ENCODE data around the gene C19orf38. TPM values are rescaled to one million over a fixed set of nuclear protein-coding genes. Genes with fewer than 3 reads are reported as not detected.

The C19orf38 gene
- total and polyA plus RNA-seq, 9 of the 15 experiments (the other 6 are each of a cell fraction or from before 2014, with no cell fraction given), result 0.14 to 0.18 TPM; not detected in 7

DNA sequence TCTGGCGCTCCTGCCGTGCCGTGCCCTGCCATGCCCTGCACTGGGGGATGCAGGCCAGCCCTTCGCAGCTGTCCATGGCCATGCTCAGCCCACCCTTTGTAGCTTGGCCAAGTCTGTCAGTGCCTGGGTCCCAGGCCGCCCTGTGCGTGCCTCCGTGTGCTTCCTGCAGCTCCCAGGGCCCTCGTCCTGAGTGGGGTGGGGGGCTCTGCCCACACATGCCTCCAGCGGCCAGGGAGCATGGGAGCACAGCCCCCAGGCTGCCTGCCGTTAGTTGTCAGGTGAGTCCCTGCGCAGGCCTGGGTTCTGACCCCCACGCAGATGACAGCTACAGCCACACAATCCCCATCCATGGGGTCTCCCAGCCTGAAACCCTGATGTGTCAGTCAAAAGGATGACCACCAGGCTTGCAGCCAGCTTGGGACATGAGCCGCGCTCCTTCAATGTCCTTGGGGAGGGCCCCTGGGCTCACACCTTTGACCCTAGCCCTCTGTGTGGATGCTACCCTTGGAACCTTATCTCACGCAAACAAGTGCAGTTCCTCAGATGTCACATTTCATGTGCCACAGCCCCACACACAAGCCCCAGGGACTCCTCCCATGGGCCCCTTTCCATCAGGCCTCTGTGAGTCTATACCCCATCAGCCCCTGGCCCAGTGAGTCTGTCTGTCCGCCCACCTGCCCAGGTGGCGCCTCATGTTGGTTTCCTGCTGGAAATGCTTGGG is 36.7 kb upstream of the C19orf38 start (continued):
- TF ChIP-seq, protein P1, sequence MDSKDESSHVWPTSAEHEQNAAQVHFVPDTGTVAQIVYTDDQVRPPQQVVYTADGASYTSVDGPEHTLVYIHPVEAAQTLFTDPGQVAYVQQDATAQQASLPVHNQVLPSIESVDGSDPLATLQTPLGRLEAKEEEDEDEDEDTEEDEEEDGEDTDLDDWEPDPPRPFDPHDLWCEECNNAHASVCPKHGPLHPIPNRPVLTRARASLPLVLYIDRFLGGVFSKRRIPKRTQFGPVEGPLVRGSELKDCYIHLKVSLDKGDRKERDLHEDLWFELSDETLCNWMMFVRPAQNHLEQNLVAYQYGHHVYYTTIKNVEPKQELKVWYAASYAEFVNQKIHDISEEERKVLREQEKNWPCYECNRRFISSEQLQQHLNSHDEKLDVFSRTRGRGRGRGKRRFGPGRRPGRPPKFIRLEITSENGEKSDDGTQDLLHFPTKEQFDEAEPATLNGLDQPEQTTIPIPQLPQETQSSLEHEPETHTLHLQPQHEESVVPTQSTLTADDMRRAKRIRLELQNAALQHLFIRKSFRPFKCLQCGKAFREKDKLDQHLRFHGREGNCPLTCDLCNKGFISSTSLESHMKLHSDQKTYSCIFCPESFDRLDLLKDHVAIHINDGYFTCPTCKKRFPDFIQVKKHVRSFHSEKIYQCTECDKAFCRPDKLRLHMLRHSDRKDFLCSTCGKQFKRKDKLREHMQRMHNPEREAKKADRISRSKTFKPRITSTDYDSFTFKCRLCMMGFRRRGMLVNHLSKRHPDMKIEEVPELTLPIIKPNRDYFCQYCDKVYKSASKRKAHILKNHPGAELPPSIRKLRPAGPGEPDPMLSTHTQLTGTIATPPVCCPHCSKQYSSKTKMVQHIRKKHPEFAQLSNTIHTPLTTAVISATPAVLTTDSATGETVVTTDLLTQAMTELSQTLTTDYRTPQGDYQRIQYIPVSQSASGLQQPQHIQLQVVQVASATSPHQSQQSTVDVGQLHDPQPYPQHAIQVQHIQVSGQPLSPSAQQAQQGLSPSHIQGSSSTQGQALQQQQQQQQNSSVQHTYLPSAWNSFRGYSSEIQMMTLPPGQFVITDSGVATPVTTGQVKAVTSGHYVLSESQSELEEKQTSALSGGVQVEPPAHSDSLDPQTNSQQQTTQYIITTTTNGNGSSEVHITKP (IDR thresholded peaks at IDR 0.05; ENCODE audit: partially characterized antibody), result no peak
- TF ChIP-seq HEY1 (CRISPR knock-in tag; IDR thresholded peaks at IDR 0.05; ENCODE audit: borderline replicate concordance) (no peak), NCOA6 (IDR thresholded peaks at IDR 0.05) (no peak), MEIS2 (IDR thresholded peaks at IDR 0.05; ENCODE audit: partially characterized antibody) (no peak), NCOA4 (IDR thresholded peaks at IDR 0.05; ENCODE audit: partially characterized antibody) (no peak), ASH1L (IDR thresholded peaks at IDR 0.05; ENCODE audit: borderline replicate concordance, low read depth, partially characterized antibody) (no peak), CBFA2T3 (IDR thresholded peaks at IDR 0.05) (peak; percentile 83), CCNT2 (IDR thresholded peaks at IDR 0.05; ENCODE audit: borderline replicate concordance, extremely low read depth, insufficient read length, low read depth, low read length) (no peak), CBFA2T2 (conservative IDR thresholded peaks at IDR 0.05) (peak; percentile 68), CHD2 (IDR thresholded peaks at IDR 0.05; ENCODE audit: low read depth, low read length) (no peak), RBM39 (optimal IDR thresholded peaks at IDR 0.05; ENCODE audit: low read depth, low read length) (no peak), BHLHE40 (IDR thresholded peaks at IDR 0.05; ENCODE audit: low read length) (peak; percentile 36; the same call in 1 of the 2 replicates), RBM22 (IDR thresholded peaks at IDR 0.05; ENCODE audit: low read depth, low read length, poor library complexity, severe bottlenecking) (peak; percentile 91), RCOR1 (IDR thresholded peaks at IDR 0.05; ENCODE audit: borderline replicate concordance in 1 of 2, low read depth in 2 of 2, low read length in 2 of 2) (peak in 1 of 2 experiments; percentile 76; a peak in 2 of 4 replicates), ZNF445 (CRISPR knock-in tag; IDR thresholded peaks at IDR 0.05; ENCODE audit: low read depth) (no peak), TAL1 (IDR thresholded peaks at IDR 0.05) (peak; percentile 59; the same call in 1 of the 2 replicates), ZNF431 (CRISPR knock-in tag; IDR thresholded peaks at IDR 0.05) (no peak), GATA2 (CRISPR knock-in tag; IDR thresholded peaks at IDR 0.05) (no peak), SUPT5H (IDR thresholded peaks at IDR 0.05) (no peak), PHB (CRISPR knock-in tag; IDR thresholded peaks at IDR 0.05) (no peak), CBX5 (IDR thresholded peaks at IDR 0.05; ENCODE audit: borderline replicate concordance, low read depth) (no peak), ZEB2 (IDR thresholded peaks at IDR 0.05) (no peak)
- TF ChIP-seq, protein P2, sequence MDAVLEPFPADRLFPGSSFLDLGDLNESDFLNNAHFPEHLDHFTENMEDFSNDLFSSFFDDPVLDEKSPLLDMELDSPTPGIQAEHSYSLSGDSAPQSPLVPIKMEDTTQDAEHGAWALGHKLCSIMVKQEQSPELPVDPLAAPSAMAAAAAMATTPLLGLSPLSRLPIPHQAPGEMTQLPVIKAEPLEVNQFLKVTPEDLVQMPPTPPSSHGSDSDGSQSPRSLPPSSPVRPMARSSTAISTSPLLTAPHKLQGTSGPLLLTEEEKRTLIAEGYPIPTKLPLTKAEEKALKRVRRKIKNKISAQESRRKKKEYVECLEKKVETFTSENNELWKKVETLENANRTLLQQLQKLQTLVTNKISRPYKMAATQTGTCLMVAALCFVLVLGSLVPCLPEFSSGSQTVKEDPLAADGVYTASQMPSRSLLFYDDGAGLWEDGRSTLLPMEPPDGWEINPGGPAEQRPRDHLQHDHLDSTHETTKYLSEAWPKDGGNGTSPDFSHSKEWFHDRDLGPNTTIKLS (IDR thresholded peaks at IDR 0.05; ENCODE audit: borderline replicate concordance, low read depth), result no peak
- TF ChIP-seq, protein P3, sequence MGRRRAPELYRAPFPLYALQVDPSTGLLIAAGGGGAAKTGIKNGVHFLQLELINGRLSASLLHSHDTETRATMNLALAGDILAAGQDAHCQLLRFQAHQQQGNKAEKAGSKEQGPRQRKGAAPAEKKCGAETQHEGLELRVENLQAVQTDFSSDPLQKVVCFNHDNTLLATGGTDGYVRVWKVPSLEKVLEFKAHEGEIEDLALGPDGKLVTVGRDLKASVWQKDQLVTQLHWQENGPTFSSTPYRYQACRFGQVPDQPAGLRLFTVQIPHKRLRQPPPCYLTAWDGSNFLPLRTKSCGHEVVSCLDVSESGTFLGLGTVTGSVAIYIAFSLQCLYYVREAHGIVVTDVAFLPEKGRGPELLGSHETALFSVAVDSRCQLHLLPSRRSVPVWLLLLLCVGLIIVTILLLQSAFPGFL (CRISPR knock-in tag; IDR thresholded peaks at IDR 0.05), result no peak
- TF ChIP-seq, protein P4, sequence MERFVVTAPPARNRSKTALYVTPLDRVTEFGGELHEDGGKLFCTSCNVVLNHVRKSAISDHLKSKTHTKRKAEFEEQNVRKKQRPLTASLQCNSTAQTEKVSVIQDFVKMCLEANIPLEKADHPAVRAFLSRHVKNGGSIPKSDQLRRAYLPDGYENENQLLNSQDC (CRISPR knock-in tag; IDR thresholded peaks at IDR 0.05), result no peak

All from K562 (cell line).